UCSD-AML1 (cell line): ENCODE measurements around the gene TINAGL1.

Experiments used
- DNase-seq: peaks from one replicate; lab custom pipeline; 2025; ENCODE audit not compliant: unreplicated experiment; lab: John Stamatoyannopoulos, UW

Gene TINAGL1

GRCh38 chr1:31568895-31569595, 7.3 kb upstream of the TINAGL1 start:
- no peak for DNase-seq

- DNase-seq: no peak
These were observed 6.6 kb upstream of the TINAGL1 start for GRCh38 chr1:31569596-31570173.

GRCh38 chr1:31570228-31570627, 6.1 kb upstream of the TINAGL1 start:
- DNase-seq: no peak

- DNase-seq: no peak
These were observed 5.4 kb upstream of the TINAGL1 start for GRCh38 chr1:31570906-31571305.

GRCh38 chr1:31571340-31572295, 4.7 kb upstream of the TINAGL1 start:
- no peak for DNase-seq

GRCh38 chr1:31572323-31573104, 3.8 kb upstream of the TINAGL1 start:
- no peak for DNase-seq

GRCh38 chr1:31573261-31573660, 3.1 kb upstream of the TINAGL1 start:
- no peak for DNase-seq

- no peak for DNase-seq
These were observed 1.5 kb upstream of the TINAGL1 start for GRCh38 chr1:31574749-31575368.

GRCh38 chr1:31575369-31576140, 760 bp upstream of the TINAGL1 start:
- DNase-seq: no peak

GRCh38 chr1:31576743-31577455, 584 bp downstream of the TINAGL1 start:
- DNase-seq: no peak

GRCh38 chr1:31577515-31578192, 1.3 kb downstream of the TINAGL1 start:
- no peak for DNase-seq

- DNase-seq: no peak
These were observed 3.1 kb downstream of the TINAGL1 start for GRCh38 chr1:31579374-31579773.

GRCh38 chr1:31580513-31580870, 4.2 kb downstream of the TINAGL1 start:
- no peak for DNase-seq

GRCh38 chr1:31580891-31581603, 4.7 kb downstream of the TINAGL1 start:
- DNase-seq: no peak

GRCh38 chr1:31581821-31582810, 5.8 kb downstream of the TINAGL1 start:
- no peak for DNase-seq

- no peak for DNase-seq
These were observed 7.0 kb downstream of the TINAGL1 start for GRCh38 chr1:31583082-31583994.
